ENCODE measurements around the gene SPIRE2. TPM values are rescaled to one million over a fixed set of nuclear protein-coding genes. Genes with fewer than 3 reads are reported as not detected.
A peak's percentile ranks its signal among the peaks of the same experiment; 100 is the strongest.

SPIRE2 gene
- total and polyA plus RNA-seq, 2 of the 13 experiments (the other 11 are each of a cell fraction or from before 2014, with no cell fraction given): 13.3 to 37.5 TPM

DNA sequence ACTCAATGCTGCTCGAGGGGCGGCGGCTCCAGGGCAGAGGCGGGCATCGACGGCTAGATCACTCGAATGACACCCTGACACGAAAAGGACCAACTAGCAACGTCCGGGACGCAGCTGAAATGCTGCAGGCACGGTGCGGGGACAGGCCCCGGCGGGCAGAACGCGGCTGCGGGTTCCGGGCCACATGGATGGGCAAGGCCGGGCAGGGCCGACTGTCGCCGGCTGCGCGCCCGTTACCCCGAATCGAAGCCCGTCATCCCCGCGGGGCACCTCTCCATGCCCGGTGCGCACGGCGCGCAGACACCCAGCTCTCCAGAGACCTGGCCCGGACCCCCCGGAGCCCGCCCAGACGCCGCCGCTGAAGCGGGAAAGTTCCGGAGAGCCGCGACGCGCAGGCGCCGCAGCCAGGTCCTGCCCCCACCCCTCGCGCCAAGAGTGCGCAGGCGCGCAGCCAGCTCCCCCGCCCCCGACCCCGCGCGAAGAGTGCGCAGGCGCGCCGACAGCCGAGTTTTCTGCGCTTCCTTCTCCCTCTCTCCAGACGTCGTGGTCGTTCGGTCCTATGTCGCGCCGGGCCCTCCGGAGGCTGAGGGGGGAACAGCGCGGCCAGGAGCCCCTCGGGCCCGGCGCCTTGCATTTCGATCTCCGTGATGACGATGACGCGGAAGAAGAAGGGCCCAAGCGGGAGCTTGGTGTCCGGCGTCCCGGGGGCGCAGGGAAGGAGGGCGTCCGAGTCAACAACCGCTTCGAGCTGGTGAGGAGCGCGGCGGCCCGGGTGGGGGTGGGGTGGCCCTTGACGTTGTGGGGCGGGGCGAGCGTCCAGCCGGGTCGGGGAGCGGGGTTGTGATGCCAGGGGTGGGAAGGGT lies 45.1 kb downstream of the SPIRE2 start, which contains the start of gene TCF25 (continued):
- TF ChIP-seq, protein P1, sequence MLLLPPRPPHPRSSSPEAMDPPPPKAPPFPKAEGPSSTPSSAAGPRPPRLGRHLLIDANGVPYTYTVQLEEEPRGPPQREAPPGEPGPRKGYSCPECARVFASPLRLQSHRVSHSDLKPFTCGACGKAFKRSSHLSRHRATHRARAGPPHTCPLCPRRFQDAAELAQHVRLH (CRISPR knock-in tag; IDR thresholded peaks at IDR 0.05; ENCODE audit: borderline replicate concordance, low read depth): peak; percentile 87; the same call in 1 of the 2 replicates
- TF ChIP-seq GABPA (IDR thresholded peaks at IDR 0.05; ENCODE audit: low read depth, low read length) (no peak), GABPA (CRISPR knock-in tag; IDR thresholded peaks at IDR 0.05; ENCODE audit: low read depth) (no peak), ZBTB38 (CRISPR knock-in tag; IDR thresholded peaks at IDR 0.05) (peak; percentile 72), ZNF33B (CRISPR knock-in tag; IDR thresholded peaks at IDR 0.05) (peak; percentile 78), KDM5A (IDR thresholded peaks at IDR 0.05; ENCODE audit: borderline replicate concordance, low read length) (peak; percentile 77; the same call in 1 of the 2 replicates), MAFK (conservative IDR thresholded peaks at IDR 0.05 in 1 of 2, IDR thresholded peaks at IDR 0.05 in 1 of 2; ENCODE audit: low read length in 2 of 2) (no peak), ZNF703 (CRISPR knock-in tag; IDR thresholded peaks at IDR 0.05; ENCODE audit: borderline replicate concordance) (peak; percentile 93; the same call in 1 of the 2 replicates), HMG20A (CRISPR knock-in tag; IDR thresholded peaks at IDR 0.05; ENCODE audit: borderline replicate concordance) (no peak), ZNF557 (CRISPR knock-in tag; IDR thresholded peaks at IDR 0.05) (peak; percentile 77; the same call in 1 of the 2 replicates), MAF1 (CRISPR knock-in tag; IDR thresholded peaks at IDR 0.05; ENCODE audit: borderline replicate concordance) (no peak; the same call in 1 of the 2 replicates), FOSL2 (CRISPR knock-in tag; IDR thresholded peaks at IDR 0.05) (0 out of 2 replicates have a peak, but pooled peaks have one; percentile 43), ZNF562 (CRISPR knock-in tag; IDR thresholded peaks at IDR 0.05; ENCODE audit: borderline replicate concordance) (no peak), ZSCAN25 (CRISPR knock-in tag; IDR thresholded peaks at IDR 0.05) (0 out of 2 replicates have a peak, but pooled peaks have one; percentile 55), ZNF644 (CRISPR knock-in tag; IDR thresholded peaks at IDR 0.05; ENCODE audit: low read depth) (no peak), EED (CRISPR knock-in tag; IDR thresholded peaks at IDR 0.05) (peak; percentile 96), SNAI1 (CRISPR knock-in tag; IDR thresholded peaks at IDR 0.05; ENCODE audit: borderline replicate concordance) (peak; percentile 95; the same call in 1 of the 2 replicates), ARHGAP35 (CRISPR knock-in tag; IDR thresholded peaks at IDR 0.05; ENCODE audit: borderline replicate concordance) (peak; percentile 81), ZIK1 (CRISPR knock-in tag; IDR thresholded peaks at IDR 0.05; ENCODE audit: borderline replicate concordance, low read depth) (no peak), NR3C1 (CRISPR knock-in tag; IDR thresholded peaks at IDR 0.05) (no peak), FIP1L1 (IDR thresholded peaks at IDR 0.05; ENCODE audit: borderline replicate concordance, insufficient read depth, low read depth, low read length) (no peak), ETV5 (CRISPR knock-in tag; IDR thresholded peaks at IDR 0.05; ENCODE audit: borderline replicate concordance) (peak; percentile 53), LCORL (IDR thresholded peaks at IDR 0.05) (no peak), LCORL (CRISPR knock-in tag; IDR thresholded peaks at IDR 0.05) (peak; percentile 52)
- TF ChIP-seq, protein P2, sequence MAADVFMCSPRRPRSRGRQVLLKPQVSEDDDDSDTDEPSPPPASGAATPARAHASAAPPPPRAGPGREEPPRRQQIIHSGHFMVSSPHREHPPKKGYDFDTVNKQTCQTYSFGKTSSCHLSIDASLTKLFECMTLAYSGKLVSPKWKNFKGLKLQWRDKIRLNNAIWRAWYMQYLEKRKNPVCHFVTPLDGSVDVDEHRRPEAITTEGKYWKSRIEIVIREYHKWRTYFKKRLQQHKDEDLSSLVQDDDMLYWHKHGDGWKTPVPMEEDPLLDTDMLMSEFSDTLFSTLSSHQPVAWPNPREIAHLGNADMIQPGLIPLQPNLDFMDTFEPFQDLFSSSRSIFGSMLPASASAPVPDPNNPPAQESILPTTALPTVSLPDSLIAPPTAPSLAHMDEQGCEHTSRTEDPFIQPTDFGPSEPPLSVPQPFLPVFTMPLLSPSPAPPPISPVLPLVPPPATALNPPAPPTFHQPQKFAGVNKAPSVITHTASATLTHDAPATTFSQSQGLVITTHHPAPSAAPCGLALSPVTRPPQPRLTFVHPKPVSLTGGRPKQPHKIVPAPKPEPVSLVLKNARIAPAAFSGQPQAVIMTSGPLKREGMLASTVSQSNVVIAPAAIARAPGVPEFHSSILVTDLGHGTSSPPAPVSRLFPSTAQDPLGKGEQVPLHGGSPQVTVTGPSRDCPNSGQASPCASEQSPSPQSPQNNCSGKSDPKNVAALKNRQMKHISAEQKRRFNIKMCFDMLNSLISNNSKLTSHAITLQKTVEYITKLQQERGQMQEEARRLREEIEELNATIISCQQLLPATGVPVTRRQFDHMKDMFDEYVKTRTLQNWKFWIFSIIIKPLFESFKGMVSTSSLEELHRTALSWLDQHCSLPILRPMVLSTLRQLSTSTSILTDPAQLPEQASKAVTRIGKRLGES (CRISPR knock-in tag; IDR thresholded peaks at IDR 0.05; ENCODE audit: borderline replicate concordance): peak; percentile 83; the same call in 1 of the 2 replicates
- TF ChIP-seq, protein P3, sequence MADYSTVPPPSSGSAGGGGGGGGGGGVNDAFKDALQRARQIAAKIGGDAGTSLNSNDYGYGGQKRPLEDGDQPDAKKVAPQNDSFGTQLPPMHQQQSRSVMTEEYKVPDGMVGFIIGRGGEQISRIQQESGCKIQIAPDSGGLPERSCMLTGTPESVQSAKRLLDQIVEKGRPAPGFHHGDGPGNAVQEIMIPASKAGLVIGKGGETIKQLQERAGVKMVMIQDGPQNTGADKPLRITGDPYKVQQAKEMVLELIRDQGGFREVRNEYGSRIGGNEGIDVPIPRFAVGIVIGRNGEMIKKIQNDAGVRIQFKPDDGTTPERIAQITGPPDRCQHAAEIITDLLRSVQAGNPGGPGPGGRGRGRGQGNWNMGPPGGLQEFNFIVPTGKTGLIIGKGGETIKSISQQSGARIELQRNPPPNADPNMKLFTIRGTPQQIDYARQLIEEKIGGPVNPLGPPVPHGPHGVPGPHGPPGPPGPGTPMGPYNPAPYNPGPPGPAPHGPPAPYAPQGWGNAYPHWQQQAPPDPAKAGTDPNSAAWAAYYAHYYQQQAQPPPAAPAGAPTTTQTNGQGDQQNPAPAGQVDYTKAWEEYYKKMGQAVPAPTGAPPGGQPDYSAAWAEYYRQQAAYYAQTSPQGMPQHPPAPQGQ (CRISPR knock-in tag; IDR thresholded peaks at IDR 0.05; ENCODE audit: borderline replicate concordance): peak; percentile 92; the same call in 1 of the 2 replicates

All from HepG2 (cell line).